B cell (primary cell): Measurements from ENCODE around the gene POLR2A. TPM values are rescaled to one million over a fixed set of nuclear protein-coding genes. Genes with fewer than 3 reads are reported as not detected.

Experiments used
- ATAC-seq: fragments of 200-7000 bp; cut with Tn5 transposase; one replicate; pipeline ENCODE4 v1.10.0; 2021; ENCODE audit warnings: low read depth, mild to moderate bottlenecking, moderate number of reproducible peaks, moderate library complexity
- CTCF ChIA-PET: fragments of 350-600 bp; sonication (Branson Sonifier 250); formaldehyde crosslinking; loops from one replicate; lab custom pipeline; 2021; ENCODE audit warnings: antibody characterized with exemption, inconsistent platforms; lab: Charles Lee
- POLR2A ChIA-PET: fragments of 350-600 bp; sonication (Branson Sonifier 250); formaldehyde crosslinking; loops from one replicate; lab custom pipeline; 2021; ENCODE audit warnings: antibody characterized with exemption; lab: Charles Lee
- DNase-seq: peaks from one replicate; pipeline ENCODE4 v3.0.0; 2013
- H2AFZ ChIP-seq: 2 replicates; pipeline ENCODE4 v1.6.1; 2012; ENCODE audit warnings: mild to moderate bottlenecking, low read depth, low read length; ENCODE audit not compliant: insufficient read depth, poor library complexity, severe bottlenecking
- H3K27ac ChIP-seq, 2 donors: 1 replicate in 1 of 2; 2 replicates in 1 of 2; pipeline ENCODE4 v1.5.1; 2012 to 2013; ENCODE audit warnings: low read length in 2 of 2, mild to moderate bottlenecking in 2 of 2, moderate library complexity in 1 of 2
- H3K27me3 ChIP-seq, 4 experiments: fragments of 200-600 bp in 1 of 4; sonication (generic) in 1 of 4; replicated peaks in 1 of 4; 1 replicate in 2 of 4; 2 replicates in 2 of 4; pipeline versions ENCODE4 v1.6.1 to v1.7.0; 2013 to 2016; ENCODE audit warnings: low read length in 3 of 4, mild to moderate bottlenecking in 2 of 4, mixed read lengths in 1 of 4, moderate library complexity in 1 of 4; ENCODE audit not compliant: insufficient read depth in 4 of 4, control insufficient read depth in 3 of 4; ENCODE audit errors: control extremely low read depth in 1 of 4
- H3K36me3 ChIP-seq, 2 experiments: replicated peaks in 1 of 2; 1 replicate in 1 of 2; 2 replicates in 1 of 2; pipeline versions ENCODE4 v1.6.1 to v1.7.1; 2013; ENCODE audit warnings: low read length in 1 of 2; ENCODE audit not compliant: insufficient read depth in 2 of 2, control insufficient read depth in 1 of 2; ENCODE audit errors: control extremely low read depth in 1 of 2, extremely low read depth in 1 of 2
- H3K4me1 ChIP-seq, 2 donors: fragments of 200-600 bp in 1 of 2; sonication (generic) in 1 of 2; 1 replicate in 1 of 2; 2 replicates in 1 of 2; pipeline versions ENCODE4 v1.5.1 to v1.6.1; 2013 to 2017; ENCODE audit warnings: low read length in 2 of 2; ENCODE audit not compliant: control insufficient read depth in 2 of 2, insufficient read depth in 2 of 2
- H3K4me2 ChIP-seq: replicated peaks from 2 replicates; pipeline ENCODE3; 2012; ENCODE audit warnings: mild to moderate bottlenecking, low read depth, low read length; ENCODE audit not compliant: poor library complexity, severe bottlenecking
- H3K4me3 ChIP-seq, 5 experiments: fragments of 200-600 bp in 1 of 5; sonication (generic) in 1 of 5; 1 replicate in 3 of 5; 2 replicates in 2 of 5; pipeline versions ENCODE4 v1.5.1 to v1.7.0; 2011 to 2016; ENCODE audit warnings: low read length in 4 of 5, mild to moderate bottlenecking in 4 of 5, low read depth in 2 of 5, control low read depth in 1 of 5, moderate library complexity in 1 of 5; ENCODE audit not compliant: insufficient read depth in 1 of 5; ENCODE audit errors: control extremely low read depth in 1 of 5, extremely low read depth in 1 of 5
- H3K79me2 ChIP-seq: fragments of 200-600 bp; sonication (generic); one replicate; pipeline ENCODE4 v1.6.0; 2016; ENCODE audit warnings: low read length; ENCODE audit not compliant: control insufficient read depth, insufficient read depth
- H3K9ac ChIP-seq: fragments of 200-600 bp; sonication (generic); 2 replicates; pipeline ENCODE4 v1.6.1; 2017; ENCODE audit warnings: mild to moderate bottlenecking, low read length, moderate library complexity
- H3K9me3 ChIP-seq, 3 donors: one replicate each; pipeline versions ENCODE4 v1.6.1 to v1.7.1; 2013; ENCODE audit warnings: low read length in 2 of 3; ENCODE audit not compliant: control insufficient read depth in 2 of 3, insufficient read depth in 1 of 3; ENCODE audit errors: control extremely low read depth in 1 of 3
- H4K20me1 ChIP-seq: 2 replicates; pipeline ENCODE4 v1.6.0; 2012; ENCODE audit warnings: mild to moderate bottlenecking, low read length; ENCODE audit not compliant: insufficient read depth, control insufficient read depth, poor library complexity, severe bottlenecking
- H3K27ac Mint-ChIP-seq: one replicate; pipeline ENCODE4 v1.8.0; 2021; ENCODE audit warnings: mixed read lengths
- H3K27me3 Mint-ChIP-seq: one replicate; pipeline ENCODE4 v1.8.0; 2021; ENCODE audit warnings: mixed read lengths
- H3K4me1 Mint-ChIP-seq: one replicate; pipeline ENCODE4 v1.8.0; 2021; ENCODE audit warnings: mixed read lengths
- H3K4me3 Mint-ChIP-seq: one replicate; pipeline ENCODE4 v1.8.0; 2021; ENCODE audit warnings: mixed read lengths
- H3K9me3 Mint-ChIP-seq: one replicate; pipeline ENCODE4 v1.8.0; 2022; ENCODE audit warnings: mixed read lengths; ENCODE audit not compliant: insufficient read depth
- CTCF ChIP-seq: fragments of 200-600 bp; IDR thresholded peaks from one replicate; pipeline ENCODE4 v1.8.0; 2022; ENCODE audit warnings: antibody characterized with exemption, mild to moderate bottlenecking
- EZH2 ChIP-seq: IDR thresholded peaks from 2 replicates; pipeline ENCODE4 v1.6.1; 2012; ENCODE audit warnings: borderline replicate concordance, low read depth, mild to moderate bottlenecking, moderate library complexity, low read length; ENCODE audit not compliant: insufficient read depth, poor library complexity, severe bottlenecking
- WGBS: methylation state at CpG from one replicate; pipeline ENCODE4 v1.1.5; 2013; ENCODE audit warnings: missing lambda C conversion rate; ENCODE audit not compliant: insufficient coverage; 5-methylcytosine and 5-hydroxymethylcytosine counted together
- intact Hi-C: fragments of 100-400 bp; cut with micrococcal nuclease; formaldehyde crosslinking; loops from one replicate; pipeline ENCODE4 v1.10.0; 2022
- polyA plus RNA-seq: library from polyadenylated mRNA; depleted of rRNA; stranded (reverse); fragments of >200 nt; gene quantifications from 2 replicates; pipeline ENCODE4 v1.2.3, GENCODE V29; 2012
- total RNA-seq, 2 donors: library from RNA; stranded (reverse); fragments of 120-200 nt in 1 of 2; gene quantifications; 1 replicate in 1 of 2; 2 replicates in 1 of 2; pipeline versions ENCODE4 v1.2.3 to v1.2.4, GENCODE V29; 2013 to 2022

Gene POLR2A
- total and polyA plus RNA-seq, 2 donors (not counting 1 experiment from before 2014, with no cell fraction given), result 56.5 to 225 TPM

DNA sequence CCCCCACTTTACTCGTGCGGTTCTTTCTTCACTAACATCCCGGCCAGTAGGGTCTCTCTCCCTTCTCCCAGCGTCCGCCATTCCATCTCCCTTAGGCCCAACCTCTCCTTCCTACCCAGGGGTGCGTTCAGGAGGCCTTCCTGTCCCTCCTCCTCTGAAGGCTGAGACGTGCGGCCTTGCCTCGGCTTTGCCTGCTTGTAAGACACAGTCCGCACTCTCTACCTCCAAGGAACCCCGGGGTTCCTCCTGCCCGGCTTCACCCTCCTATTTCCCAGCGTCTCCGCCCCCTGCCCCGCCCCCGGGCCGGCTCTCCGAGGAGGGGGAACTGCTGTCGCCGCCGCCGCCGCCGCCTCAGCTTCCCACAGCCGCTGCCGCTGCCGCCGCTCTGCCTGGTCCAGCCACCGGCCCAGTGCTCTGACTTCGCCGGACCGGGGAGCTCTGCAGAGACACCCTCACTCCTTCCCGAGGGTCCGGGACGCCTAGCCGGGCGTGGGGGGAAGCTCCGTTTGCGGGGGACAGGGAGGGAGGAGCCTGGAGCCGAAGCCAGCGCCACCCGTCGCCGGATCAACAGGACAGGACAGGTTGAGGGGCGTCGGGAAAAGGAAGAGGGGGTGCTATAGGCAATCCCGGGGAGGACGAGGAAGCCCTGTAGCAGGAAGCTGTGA lies 46.1 kb upstream of the POLR2A start:
- Mint-ChIP-seq H3K4me3 (peak overlapping the region; percentile 84), H3K4me1 (peaks cover 48% of the 10 kb centered on the region), H3K27me3 (peaks cover 43% of the 10 kb centered on the region), H3K27ac (peak overlapping the region; percentile 67), H3K9me3 (no peaks in the 10 kb centered on the region)
- H3K9me3 ChIP-seq, result peaks cover 0 to 34% (median 0%) of the 10 kb centered on the region in 3 donors
- no peak for TF ChIP-seq CTCF
- TF ChIP-seq EZH2, result no peak
- peaks cover 49% of the 10 kb centered on the region for H4K20me1 ChIP-seq
- peak overlapping the region; percentile 93 for H3K4me2 ChIP-seq
- peaks cover 51 to 53% of the 10 kb centered on the region in 2 donors for H3K4me1 ChIP-seq
- H3K27me3 ChIP-seq, result peaks cover 0 to 51% (median 31%) of the 10 kb centered on the region in 4 experiments
- H3K36me3 ChIP-seq, result no peaks in the 10 kb centered on the region
- DNase-seq (peak; percentile 77), ATAC-seq (no peak)
- CTCF ChIA-PET, result interaction anchor here (0.7 to 4.2 kb wide), 11 partner anchors 17 to 235 kb away, joined by 3 to 43 read pairs (median 5); partner anchors contain the start of genes SLC35G6 and TMEM95
- intact Hi-C loops, result loop anchor here (5.0 kb wide), 2 partner anchors 401 to 1951 kb away; partner anchors contain the start of genes DERL2, MIS12 and SLC16A13
- H3K4me3 ChIP-seq, result peak overlapping the region in 2 of 5 experiments; percentile 31 to 43
- 14% methylated on average over 44 of the region's 48 CpGs for WGBS
- H3K9ac ChIP-seq, result peak overlapping the region; percentile 48
- no peak overlapping the region for H3K27ac ChIP-seq
- peak overlapping the region; percentile 12 for H2AFZ ChIP-seq
- peaks cover 27% of the 10 kb centered on the region for H3K79me2 ChIP-seq
- POLR2A ChIA-PET, result interaction anchor here (0.6 kb wide), 1 partner anchor 18 kb away, joined by 10 read pairs; no protein-coding TSS in a partner anchor
